ACC112 (cell line): ENCODE measurements around the gene NETO1.

Source experiments
- H2AFZ ChIP-seq: fragments of 200-600 bp; sonication (generic); one replicate; pipeline ENCODE4 v1.6.0; 2017; ENCODE audit warnings: antibody characterized with exemption, low read length; ENCODE audit not compliant: unreplicated experiment
- H3K27ac ChIP-seq: fragments of 200-600 bp; sonication (generic); 2 replicates; pipeline ENCODE4 v1.5.1; 2014; ENCODE audit warnings: low read depth, mild to moderate bottlenecking, antibody characterized with exemption, low read length, moderate library complexity
- H3K27me3 ChIP-seq: fragments of 200-600 bp; sonication (generic); 2 replicates; pipeline ENCODE4 v1.6.1; 2014; ENCODE audit warnings: mild to moderate bottlenecking, antibody characterized with exemption, low read length, moderate library complexity, mixed read lengths; ENCODE audit not compliant: insufficient read depth
- H3K36me3 ChIP-seq: fragments of 200-600 bp; sonication (generic); 2 replicates; pipeline ENCODE4 v1.6.1; 2016; ENCODE audit warnings: mild to moderate bottlenecking, antibody characterized with exemption, low read length, moderate library complexity, mixed read lengths; ENCODE audit not compliant: insufficient read depth
- H3K4me1 ChIP-seq: fragments of 200-600 bp; sonication (generic); one replicate; pipeline ENCODE4 v1.6.1; 2016; ENCODE audit warnings: low read length, mixed read lengths; ENCODE audit not compliant: insufficient read depth, unreplicated experiment, control insufficient read depth
- H3K4me3 ChIP-seq: fragments of 200-600 bp; sonication (generic); 2 replicates; pipeline ENCODE4 v1.5.1; 2014; ENCODE audit warnings: mild to moderate bottlenecking, low read depth, low read length
- H3K79me2 ChIP-seq: fragments of 200-600 bp; sonication (generic); one replicate; pipeline ENCODE4 v1.6.0; 2016; ENCODE audit warnings: low read length; ENCODE audit not compliant: control insufficient read depth, unreplicated experiment, insufficient read depth

The NETO1 gene

DNA sequence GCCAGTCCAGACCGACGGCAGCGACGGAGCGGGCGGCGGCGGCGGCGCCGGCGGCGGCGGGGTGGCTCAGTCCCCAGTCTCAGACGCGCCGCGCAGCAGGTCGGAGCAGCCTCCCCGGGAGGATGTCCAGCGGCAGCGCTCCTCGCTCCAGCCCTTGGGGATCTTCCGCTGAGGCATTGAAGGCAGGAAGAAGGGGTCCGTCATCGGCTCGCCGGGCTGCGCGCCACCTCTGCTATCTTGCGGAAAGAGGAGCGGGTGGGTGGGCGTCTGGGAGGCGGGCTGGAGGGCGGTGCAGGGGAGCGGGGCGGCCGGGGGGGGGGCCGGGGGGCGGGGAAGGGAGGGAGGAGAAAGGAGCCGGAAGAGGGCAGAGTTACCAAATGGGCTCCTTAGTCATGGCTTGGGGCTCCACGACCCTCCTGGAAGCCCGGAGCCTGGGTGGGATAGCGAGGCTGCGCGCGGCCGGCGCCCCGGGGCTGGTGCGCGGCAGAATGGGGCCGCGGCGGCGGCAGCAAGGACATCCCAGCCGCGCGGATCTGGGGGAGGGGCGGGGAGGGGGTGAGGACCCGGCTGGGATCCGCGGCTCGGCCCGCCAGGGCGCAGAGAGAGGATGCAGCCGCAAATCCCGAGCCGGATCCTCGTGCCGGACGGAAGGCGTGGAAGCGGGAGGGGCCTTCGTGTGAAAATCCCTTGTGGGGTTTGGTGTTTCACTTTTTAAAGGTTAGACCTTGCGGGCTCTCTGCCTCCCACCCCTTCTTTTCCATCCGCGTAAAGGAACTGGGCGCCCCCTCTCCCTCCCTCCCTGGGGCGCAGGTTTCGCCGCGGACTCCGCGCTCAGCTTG is at the start of gene NETO1:
Gene NETO1 (minus strand): TSS at position 242 of the 839 bp plus-strand sequence. CDS start 696 bp downstream, outside the sequence.
- Histone ChIP-seq H3K4me1 (no peaks in the 10 kb centered on the region), H2AFZ (no peak within 1 kb of the TSS), H3K36me3 (no peaks in the 10 kb centered on the region), H3K79me2 (no peaks in the 10 kb centered on the region), H3K4me3 (peak within 1 kb of the TSS; percentile 61), H3K27ac (no peak within 1 kb of the TSS), H3K27me3 (peaks cover 69% of the 10 kb centered on the region)

DNA sequence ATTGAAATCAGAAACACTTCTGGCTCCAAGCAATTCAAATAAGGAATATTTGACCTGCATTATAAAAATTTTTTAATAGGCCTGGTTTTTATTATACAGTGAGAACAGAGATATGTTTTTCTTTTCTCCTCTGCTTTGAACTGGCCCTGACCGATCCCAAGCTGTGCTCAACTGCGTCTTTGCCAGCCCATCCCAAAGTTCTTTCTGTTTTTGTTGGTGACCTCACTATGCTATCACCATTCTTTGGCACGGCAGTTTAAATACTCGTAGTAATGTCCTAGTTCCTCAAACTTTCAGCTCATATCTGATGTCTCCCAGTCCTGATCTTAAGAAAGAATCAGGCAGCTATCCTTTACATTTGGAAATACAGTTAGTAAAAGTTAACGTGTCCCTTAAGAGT is 42.3 kb upstream of the NETO1 start:
- Histone ChIP-seq H3K79me2 (no peaks in the 10 kb centered on the region), H3K4me1 (no peaks in the 10 kb centered on the region), H2AFZ (no peak overlapping the region), H3K27me3 (no peaks in the 10 kb centered on the region), H3K36me3 (no peaks in the 10 kb centered on the region), H3K4me3 (no peak overlapping the region), H3K27ac (no peak overlapping the region)

DNA sequence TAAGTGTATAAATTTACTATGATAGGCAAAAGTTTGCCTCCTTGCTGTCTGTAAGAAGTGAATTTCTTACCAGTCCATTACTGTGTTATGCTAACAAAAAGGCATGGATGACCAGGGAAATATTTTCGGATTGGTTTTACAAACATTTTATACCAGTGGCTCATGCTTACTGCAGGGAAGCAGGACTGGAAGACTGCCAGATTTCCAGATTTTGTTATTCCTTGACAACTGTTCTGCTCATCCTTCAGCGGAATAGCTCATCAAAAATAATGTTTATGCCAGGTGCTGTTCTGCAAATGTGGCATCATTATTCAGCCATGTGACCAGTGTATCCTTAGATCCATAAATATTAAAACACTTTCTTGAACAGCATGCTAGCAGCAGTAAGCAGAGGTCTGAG is 40.4 kb upstream of the NETO1 start:
- H3K4me3 ChIP-seq: no peak overlapping the region
- H3K79me2 ChIP-seq: no peaks in the 10 kb centered on the region
- H3K27me3 ChIP-seq: peaks cover 7% of the 10 kb centered on the region; the same call in 1 of the 2 replicates
- no peaks in the 10 kb centered on the region for H3K4me1 ChIP-seq
- H2AFZ ChIP-seq: no peak overlapping the region
- H3K36me3 ChIP-seq: no peaks in the 10 kb centered on the region
- H3K27ac ChIP-seq: no peak overlapping the region

DNA sequence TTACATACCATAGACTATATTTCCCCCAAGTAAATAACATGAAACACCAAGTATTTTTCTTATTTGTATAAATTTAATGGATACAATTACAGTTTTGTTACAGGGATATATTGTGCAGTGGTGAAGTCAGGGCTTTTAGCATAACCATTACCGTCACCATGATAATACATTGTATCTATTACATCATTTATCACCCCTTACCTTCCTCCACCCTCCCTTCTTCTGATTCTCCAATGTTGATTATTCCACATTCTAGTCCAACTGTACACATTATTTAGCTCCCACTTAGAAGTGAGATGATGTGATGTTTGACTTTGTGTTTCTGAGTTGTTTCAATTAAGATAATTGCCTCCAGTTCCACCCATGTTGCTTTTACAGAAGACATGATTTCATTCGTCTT is 35.2 kb upstream of the NETO1 start:
- Histone ChIP-seq H3K27ac (no peak overlapping the region), H3K4me3 (no peak overlapping the region), H3K27me3 (peaks cover 7% of the 10 kb centered on the region; the same call in 1 of the 2 replicates), H3K79me2 (no peaks in the 10 kb centered on the region), H2AFZ (no peak overlapping the region), H3K4me1 (no peaks in the 10 kb centered on the region), H3K36me3 (no peaks in the 10 kb centered on the region)

DNA sequence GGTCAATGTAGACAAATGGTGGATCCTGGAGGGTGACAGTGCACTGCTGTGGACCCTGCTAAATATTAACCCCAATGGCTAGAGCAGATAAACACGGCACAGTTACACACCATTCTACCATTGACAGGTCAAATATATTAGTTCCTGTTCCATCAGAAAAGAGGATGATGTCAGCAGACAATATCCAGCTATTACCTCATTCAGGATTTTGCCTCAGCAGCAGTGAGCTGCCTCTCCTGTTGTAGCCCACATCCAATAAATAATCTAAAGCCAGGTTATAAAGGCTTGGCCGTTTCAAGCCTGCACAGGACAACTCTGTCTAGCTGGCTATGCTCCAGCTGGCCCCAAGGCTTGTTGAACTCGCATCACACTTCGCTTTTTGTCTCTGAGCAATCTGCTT is 31.6 kb upstream of the NETO1 start:
- no peak overlapping the region for H3K27ac ChIP-seq
- H3K27me3 ChIP-seq: peaks cover 5% of the 10 kb centered on the region; the same call in 1 of the 2 replicates
- no peaks in the 10 kb centered on the region for H3K79me2 ChIP-seq
- no peaks in the 10 kb centered on the region for H3K4me1 ChIP-seq
- no peak overlapping the region for H2AFZ ChIP-seq
- H3K4me3 ChIP-seq: no peak overlapping the region
- no peaks in the 10 kb centered on the region for H3K36me3 ChIP-seq

GRCh38 chr18:72898870-72899269 is 31.1 kb upstream of the NETO1 start:
- H2AFZ ChIP-seq: no peak overlapping the region
- H3K79me2 ChIP-seq: no peaks in the 10 kb centered on the region
- no peak overlapping the region for H3K27ac ChIP-seq
- no peaks in the 10 kb centered on the region for H3K36me3 ChIP-seq
- H3K27me3 ChIP-seq: peaks cover under 1% of the 10 kb centered on the region; the same call in 1 of the 2 replicates
- no peaks in the 10 kb centered on the region for H3K4me1 ChIP-seq
- H3K4me3 ChIP-seq: no peak overlapping the region

DNA sequence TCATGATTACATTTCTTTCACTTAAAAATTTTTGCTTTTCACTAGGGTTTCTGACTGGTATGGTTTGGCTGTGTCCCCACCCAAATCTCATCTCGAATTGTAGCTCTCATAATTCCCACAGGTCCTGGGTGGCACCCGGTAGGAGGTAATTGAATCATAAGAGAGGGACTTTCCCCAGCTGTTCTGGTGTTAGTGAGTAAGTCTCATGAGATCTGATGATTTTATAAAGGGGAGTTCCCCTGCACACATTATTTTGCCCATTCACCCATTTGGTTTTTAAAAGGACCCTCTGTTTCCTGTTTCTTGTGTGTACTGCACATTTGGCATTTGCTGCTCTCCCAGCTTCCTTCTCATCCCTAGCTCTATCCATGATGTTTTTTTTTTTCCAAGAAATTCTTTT is 27.8 kb upstream of the NETO1 start:
- Histone ChIP-seq H3K36me3 (no peaks in the 10 kb centered on the region), H3K4me3 (no peak overlapping the region), H3K27ac (no peak overlapping the region), H3K27me3 (no peaks in the 10 kb centered on the region), H3K79me2 (no peaks in the 10 kb centered on the region), H3K4me1 (no peaks in the 10 kb centered on the region), H2AFZ (no peak overlapping the region)

DNA sequence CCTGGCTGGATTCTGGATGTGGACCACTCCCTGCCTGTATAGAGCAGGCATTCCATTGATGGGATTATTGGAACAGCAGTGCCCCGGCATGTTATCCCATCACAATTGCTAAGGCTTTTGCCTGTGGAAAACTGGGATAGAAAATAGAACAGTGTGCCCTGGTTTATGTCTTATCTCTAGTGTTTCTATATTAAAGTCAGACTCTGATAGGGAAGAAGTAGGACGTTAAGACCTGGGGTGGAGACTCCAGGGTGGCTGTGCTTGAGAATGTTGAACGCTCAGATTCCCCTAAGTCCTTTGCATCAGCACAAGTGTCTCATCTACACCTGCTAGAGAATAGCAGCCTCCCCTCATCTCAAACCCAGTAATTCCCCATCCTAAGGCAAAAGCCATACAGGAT is 10.8 kb upstream of the NETO1 start:
- Histone ChIP-seq H3K27ac (no peak overlapping the region), H3K27me3 (peaks cover 13% of the 10 kb centered on the region), H2AFZ (no peak overlapping the region), H3K4me3 (no peak overlapping the region), H3K79me2 (no peaks in the 10 kb centered on the region), H3K4me1 (no peaks in the 10 kb centered on the region), H3K36me3 (no peaks in the 10 kb centered on the region)

- H3K36me3 ChIP-seq: no peaks in the 10 kb centered on the region
- H3K4me1 ChIP-seq: no peaks in the 10 kb centered on the region
- peaks cover 13% of the 10 kb centered on the region for H3K27me3 ChIP-seq
- H3K27ac ChIP-seq: no peak overlapping the region
- no peaks in the 10 kb centered on the region for H3K79me2 ChIP-seq
- H2AFZ ChIP-seq: no peak overlapping the region
- no peak overlapping the region for H3K4me3 ChIP-seq
These were observed 10.4 kb upstream of the NETO1 start for GRCh38 chr18:72878143-72878542.

- Histone ChIP-seq H2AFZ (no peak overlapping the region), H3K4me3 (no peak overlapping the region), H3K27me3 (peaks cover 44% of the 10 kb centered on the region), H3K79me2 (no peaks in the 10 kb centered on the region), H3K4me1 (no peaks in the 10 kb centered on the region), H3K36me3 (no peaks in the 10 kb centered on the region), H3K27ac (no peak overlapping the region)
These were observed 3.3 kb upstream of the NETO1 start for GRCh38 chr18:72871091-72871490.
